Stimulated activated CD4-positive, alpha-beta T cell treated with anti-CD3 and anti-CD28 coated beads, Interleukin-4, amount 100 ng/mL, for 1 hour (primary cell): ENCODE measurements around the gene PIN1.

ENCODE experiments used
- DNase-seq: peaks from one replicate; pipeline ENCODE4 v3.0.0-alpha.2; 2020

The PIN1 gene

DNA sequence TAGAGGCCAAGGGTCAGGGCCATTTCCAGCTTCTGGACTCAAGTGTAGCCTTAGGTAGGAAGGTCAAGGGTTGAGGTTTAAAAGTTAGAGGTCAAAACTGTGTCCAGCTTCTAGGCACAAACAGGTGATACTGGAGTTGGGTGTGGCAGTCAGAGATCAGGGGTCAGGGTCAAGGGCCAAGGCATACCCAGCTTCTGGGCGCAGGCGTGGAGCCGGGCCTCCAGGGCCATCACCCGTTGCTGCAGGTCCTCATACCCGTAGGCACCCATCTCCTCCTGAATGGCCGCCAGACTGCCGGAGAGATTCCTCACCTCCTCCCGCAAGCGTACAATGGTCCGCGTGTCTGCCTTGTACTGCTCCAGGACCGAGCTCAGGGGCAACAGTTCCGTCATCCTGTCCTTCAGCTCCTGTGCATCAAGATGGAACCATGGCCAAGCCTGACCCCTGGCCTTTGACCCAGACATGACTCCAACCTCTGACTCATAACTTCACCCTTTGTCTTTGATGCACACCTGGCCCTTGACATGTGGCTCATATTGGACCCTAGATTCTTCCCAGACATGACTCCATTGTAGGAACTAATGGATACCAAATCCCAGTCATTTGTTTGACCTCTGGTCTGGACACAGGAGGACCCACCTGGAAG is 22.1 kb downstream of the PIN1 start:
- DNase-seq = no peak

- DNase-seq = no peak
These were observed 23.0 kb downstream of the PIN1 start for GRCh38 chr19:9857920-9858746.

DNA sequence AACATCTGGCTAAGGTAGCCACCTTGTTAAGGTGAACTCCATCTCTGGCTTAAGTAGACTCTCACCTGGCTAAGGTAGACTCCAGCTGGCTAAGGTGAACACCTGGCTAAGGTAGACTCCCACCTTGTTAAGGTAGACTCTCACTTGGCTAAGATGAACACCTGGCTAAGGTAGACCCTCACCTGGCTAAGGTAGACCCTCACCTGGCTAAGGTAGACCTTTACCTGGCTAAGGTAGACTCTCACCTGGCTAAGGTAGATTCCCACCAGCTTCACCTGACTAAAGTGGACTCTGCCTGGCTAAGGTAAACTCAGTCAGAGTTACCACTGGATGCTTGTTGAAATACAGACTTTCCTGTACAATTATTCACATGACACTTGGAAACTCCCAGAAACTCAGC is 23.6 kb downstream of the PIN1 start:
- no peak for DNase-seq

- no peak for DNase-seq
These were observed 25.3 kb downstream of the PIN1 start for GRCh38 chr19:9860407-9860806.

GRCh38 chr19:9861503-9861902 is 26.4 kb downstream of the PIN1 start:
- DNase-seq = no peak

GRCh38 chr19:9862938-9863337 is 27.8 kb downstream of the PIN1 start:
- no peak for DNase-seq

DNA sequence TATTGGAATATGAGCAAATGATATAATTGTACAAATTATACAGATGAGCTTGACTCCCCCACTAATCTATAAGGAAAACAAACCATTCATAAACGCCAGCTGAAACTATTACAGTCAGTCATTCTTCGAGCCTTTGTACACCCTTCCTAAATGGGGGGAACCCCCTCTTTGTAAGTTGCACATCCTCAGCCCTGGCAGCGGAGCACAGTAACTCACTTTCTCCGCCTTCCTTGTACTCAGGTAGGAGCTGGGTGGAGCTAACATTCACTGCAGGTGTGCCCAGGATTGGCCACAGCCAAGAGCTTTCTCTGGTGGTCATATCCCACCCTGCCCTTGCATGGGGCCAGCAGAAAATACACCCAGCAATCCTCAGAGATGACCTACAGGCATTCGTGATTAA is 28.6 kb downstream of the PIN1 start:
- no peak for DNase-seq

- no peak for DNase-seq
These were observed 30.8 kb downstream of the PIN1 start for GRCh38 chr19:9865732-9866501.

GRCh38 chr19:9868983-9869617 is 34.0 kb downstream of the PIN1 start:
- no peak for DNase-seq

- no peak for DNase-seq
These were observed 36.7 kb downstream of the PIN1 start for GRCh38 chr19:9871626-9872338.

GRCh38 chr19:9872618-9873242 is 37.6 kb downstream of the PIN1 start:
- DNase-seq = no peak

- DNase-seq = no peak
These were observed 40.0 kb downstream of the PIN1 start for GRCh38 chr19:9875031-9875627.

- DNase-seq = no peak
These were observed 40.7 kb downstream of the PIN1 start for GRCh38 chr19:9875796-9876195.

GRCh38 chr19:9877780-9878510 is 42.8 kb downstream of the PIN1 start:
- no peak for DNase-seq

- no peak for DNase-seq
These were observed 43.5 kb downstream of the PIN1 start for GRCh38 chr19:9878511-9879196.

DNA sequence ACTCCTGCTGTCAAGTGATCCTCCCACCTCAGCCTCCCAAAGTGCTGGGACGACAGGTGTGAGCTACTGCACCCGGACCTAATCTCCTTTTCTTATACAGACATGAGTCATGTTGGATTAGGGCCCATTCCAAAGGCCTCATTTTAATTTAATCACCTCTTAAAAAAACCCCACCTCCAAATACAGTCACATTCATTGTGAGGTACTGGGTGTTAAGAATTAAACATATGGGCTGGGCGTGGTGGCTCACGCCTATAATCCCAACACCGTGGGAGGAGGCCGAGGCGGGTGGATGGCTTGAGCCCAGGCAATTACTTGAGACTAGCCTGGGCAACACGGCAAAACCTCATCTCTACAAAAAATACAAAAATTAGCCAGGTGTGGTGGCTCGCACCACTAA is 46.6 kb downstream of the PIN1 start:
- DNase-seq = no peak

DNA sequence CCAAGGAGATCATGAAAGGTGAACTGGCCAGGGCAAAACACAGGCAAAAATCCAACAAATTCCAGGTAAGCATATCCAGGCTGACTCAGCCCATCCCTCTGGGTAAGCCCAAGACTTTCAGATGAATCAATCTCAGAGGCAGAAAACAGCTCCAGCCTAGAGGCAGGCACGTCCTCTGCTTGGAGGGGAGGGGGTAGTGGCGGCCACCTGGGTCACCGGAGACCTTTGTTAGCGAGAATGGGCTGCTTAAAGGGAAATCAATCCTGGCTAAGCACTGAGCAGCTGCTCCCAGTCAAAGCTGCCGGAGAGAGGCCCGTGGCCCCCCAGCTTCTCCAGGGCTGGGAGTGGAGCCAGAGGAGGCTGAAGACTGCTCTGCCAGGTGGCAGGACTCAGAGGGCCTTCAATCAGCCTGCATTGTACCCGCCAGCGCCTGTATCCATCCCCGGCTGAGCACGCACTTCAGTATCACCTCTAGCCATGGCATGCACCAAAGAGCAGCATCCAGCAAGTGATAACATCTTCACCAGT is 48.2 kb downstream of the PIN1 start:
- DNase-seq = no peak

DNA sequence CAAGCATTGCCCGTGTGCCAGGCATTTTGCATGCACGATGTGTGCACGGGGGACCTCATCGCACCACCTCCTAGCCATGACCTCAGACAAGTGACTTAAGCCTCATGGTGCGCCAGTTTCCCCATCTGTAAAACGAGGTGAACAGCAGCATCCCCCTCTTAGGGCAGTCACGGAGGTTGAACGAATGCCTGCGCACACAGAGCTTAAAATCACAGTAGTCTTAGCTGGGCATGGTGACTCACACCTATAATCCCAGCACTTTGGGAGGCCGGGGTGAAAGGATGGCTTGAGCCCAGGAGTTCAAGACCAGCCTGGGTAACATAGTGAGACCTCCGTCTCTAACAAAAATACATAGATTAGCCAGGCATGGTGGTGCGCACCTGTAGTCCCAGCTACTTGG is 48.6 kb downstream of the PIN1 start:
- DNase-seq = no peak

- DNase-seq = no peak
These were observed 50.0 kb downstream of the PIN1 start for GRCh38 chr19:9885077-9885552.
